TTC549 (cell line): ENCODE results near the gene FRG2C.
"Not testable (repeated sequence)": the region's sequence is repeated elsewhere in the genome, so short reads cannot be mapped to it uniquely, and the experiment has no call there.

ENCODE experiments used
- FAIRE-seq: peaks from 2 replicates; lab custom pipeline; 2012; peaks lifted over from hg19 to GRCh38; lab: Jason Lieb, UNC

FRG2C gene

DNA sequence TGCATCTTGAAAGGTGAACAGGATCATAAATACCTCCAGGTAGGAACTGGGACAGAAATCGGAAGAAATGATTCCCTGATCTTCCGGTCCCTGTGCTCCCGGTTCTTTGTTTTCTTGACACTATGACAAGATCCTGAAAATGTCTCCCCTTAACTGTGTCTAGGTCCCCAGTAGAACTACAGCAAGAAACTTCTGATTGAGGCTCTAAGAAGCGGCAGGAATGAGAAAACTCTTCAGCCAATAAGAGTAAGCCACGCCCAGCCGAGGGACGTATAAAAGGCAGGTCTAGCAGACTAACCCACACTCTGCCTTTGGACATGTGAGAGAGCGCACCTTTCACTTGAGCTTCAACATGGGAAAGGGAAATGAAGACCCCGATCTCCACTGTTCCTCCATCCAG, at the start of gene FRG2C:
TSS of gene FRG2C (plus strand) at position 301 of the 400 bp plus-strand sequence. CDS start at position 353, 52 bp downstream.
- not testable (repeated sequence) for FAIRE-seq

DNA sequence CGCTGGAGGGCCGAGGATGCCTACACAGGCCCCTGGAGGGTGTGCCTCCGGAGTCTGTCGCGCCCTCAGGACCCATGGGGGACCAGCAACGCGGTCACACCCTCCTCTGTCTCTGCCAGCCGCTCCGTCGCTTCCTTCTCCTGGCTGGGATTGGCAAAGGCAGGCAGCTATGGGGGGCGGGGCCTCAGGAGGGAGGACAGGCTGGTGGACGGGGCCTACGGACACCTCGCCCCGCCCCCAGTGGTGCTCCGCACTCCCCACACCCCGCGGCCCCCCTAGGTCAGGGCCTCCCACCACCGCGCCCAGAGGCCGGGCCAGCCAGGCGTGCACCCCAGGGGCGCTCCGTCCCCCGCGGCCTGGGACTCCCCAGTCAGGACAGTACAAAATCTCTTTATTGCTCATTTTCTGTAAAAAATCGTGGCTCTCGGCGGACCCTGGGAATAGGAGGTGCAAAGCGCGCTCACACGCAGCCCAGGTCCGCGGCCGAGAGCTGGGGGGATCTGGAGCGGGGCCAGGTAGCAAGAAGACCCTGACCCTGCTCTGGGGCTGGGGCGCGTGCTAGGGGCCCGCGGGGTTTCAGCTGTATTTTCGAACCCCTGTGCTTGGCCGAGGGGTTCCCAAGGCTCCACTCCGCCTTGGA, 45.3 kb upstream of the FRG2C start:
- FAIRE-seq, result not testable (repeated sequence)

GRCh38 chr3:75619481-75620031, 44.6 kb upstream of the FRG2C start:
- not testable (repeated sequence) for FAIRE-seq

- FAIRE-seq, result not testable (repeated sequence)
Measured at GRCh38 chr3:75621772-75622171, 42.4 kb upstream of the FRG2C start.

- not testable (repeated sequence) for FAIRE-seq
Measured at GRCh38 chr3:75623656-75624055, 40.5 kb upstream of the FRG2C start.

GRCh38 chr3:75630887-75631535, 33.1 kb upstream of the FRG2C start:
- FAIRE-seq, result not testable (repeated sequence)

DNA sequence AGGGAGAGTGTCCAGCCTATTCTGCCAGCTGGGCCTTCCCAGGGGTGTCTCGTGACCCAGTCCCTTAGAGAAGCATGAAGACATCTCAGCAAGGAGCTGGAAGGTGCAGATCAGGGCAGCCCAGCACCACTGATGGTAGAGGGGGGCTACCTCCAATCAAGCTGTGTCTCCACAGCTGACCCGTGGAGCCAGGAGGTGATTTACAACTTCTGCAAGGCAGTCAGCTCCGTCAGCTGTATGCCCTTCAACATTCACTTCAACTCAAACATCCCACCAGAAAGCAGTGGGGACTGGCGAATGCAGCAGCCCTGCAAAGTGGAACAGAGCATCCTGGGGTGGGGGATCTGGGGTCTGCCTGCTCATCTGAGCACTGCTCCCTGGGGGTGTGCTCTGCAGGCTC, 32.6 kb upstream of the FRG2C start:
- no peak for FAIRE-seq

- not testable (repeated sequence) for FAIRE-seq
Measured at GRCh38 chr3:75638947-75639346, 25.2 kb upstream of the FRG2C start.

DNA sequence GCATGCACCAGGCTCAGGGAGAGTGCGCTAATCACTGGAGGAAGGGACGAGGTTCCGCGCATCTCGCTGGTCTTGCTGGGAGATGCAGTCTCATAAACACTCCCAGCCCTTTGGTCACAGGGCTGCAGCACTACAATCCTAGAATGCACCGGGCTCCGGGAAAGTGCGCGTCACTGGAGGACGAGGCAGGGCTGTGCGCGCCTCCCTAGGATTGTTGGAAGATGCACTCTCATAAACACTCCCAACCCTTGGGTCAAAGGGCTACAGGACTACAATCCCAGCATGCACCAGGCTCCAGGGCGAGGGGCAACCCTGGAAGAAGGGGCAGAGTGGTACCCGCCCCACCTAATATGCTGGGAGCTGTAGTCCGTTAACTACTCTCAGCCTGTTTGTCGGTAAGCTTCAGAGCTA, 23.0 kb upstream of the FRG2C start:
- FAIRE-seq, result not testable (repeated sequence)

- FAIRE-seq, result not testable (repeated sequence)
Measured at GRCh38 chr3:75643031-75643800, 20.9 kb upstream of the FRG2C start.

GRCh38 chr3:75645548-75645947, 18.6 kb upstream of the FRG2C start:
- not testable (repeated sequence) for FAIRE-seq

DNA sequence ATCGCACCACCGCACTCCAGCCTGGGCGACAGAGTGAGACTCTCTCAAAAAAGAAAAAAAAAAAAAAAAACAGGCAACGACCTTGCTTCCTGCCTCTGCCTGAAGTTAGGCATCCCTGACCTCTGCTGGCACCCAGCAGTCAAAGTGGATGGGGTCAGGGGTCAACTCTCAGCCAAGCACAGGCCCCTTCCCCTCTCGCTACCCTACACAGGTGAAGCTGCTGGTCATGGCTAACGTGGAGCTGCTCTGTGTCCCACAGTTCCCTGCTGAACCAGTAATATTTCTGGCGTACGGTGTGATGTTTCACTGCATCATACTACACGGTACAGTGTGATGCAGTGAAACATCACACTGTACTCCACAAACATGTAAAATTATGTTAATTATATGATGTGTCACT, 13.9 kb upstream of the FRG2C start:
- no peak for FAIRE-seq

DNA sequence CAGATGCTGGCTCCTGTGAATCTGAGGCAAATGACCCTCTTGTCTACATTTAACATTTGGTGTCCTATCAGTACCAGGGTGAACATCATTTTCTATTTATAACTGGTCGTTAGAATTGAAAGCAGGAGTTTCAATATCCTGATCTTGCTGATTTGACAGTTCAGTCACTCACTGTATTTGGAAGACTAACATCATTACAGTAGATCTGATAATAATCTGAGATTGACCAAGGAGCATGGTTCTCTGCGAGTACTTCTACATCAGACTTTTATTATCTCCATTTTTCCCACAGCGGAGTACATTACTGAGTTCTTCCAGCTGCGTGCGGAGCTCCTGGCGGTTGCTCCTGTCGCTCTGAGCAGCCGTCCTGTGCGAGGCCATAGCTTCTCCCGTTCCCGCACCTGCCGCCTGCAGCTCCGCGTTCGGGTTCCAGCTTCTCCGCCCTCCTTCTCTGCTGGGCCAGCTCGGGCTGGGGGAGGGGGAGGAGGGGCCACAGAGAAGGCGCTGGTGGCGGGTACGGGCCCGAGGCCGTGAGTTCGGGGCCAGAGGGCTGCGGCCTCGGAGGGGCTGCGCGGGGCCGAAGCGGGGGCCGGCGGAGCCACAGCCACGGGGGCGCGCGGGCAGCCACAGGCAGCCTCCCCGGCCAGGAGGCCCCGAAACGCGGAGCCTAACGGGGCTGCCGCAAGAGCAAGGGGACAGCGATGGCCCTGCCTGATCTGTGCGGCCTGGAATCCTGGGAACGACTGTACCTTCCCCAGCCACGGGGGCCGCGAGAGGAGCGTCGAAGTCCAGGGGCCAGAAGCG, 8.8 kb upstream of the FRG2C start:
- FAIRE-seq, result not testable (repeated sequence)

DNA sequence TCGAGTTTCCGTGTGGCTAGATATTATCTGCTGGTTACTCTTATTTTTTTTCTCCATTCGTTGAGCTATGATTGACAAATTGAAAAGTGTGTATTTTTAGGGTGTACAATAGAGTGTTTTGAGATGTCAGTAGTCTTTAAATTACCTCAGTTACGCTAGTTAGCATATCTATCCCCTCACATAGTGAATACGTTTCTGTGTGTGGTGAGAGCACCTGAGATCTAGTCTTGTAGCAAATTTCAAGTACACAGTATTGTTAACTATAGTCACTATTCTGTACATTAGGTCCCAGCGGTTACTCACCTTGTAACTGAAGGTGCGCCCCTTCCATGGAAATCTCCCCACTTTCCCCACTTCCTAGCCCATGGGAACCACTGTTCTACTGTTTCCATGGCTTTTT, 8.2 kb upstream of the FRG2C start:
- FAIRE-seq, result not testable (repeated sequence)

DNA sequence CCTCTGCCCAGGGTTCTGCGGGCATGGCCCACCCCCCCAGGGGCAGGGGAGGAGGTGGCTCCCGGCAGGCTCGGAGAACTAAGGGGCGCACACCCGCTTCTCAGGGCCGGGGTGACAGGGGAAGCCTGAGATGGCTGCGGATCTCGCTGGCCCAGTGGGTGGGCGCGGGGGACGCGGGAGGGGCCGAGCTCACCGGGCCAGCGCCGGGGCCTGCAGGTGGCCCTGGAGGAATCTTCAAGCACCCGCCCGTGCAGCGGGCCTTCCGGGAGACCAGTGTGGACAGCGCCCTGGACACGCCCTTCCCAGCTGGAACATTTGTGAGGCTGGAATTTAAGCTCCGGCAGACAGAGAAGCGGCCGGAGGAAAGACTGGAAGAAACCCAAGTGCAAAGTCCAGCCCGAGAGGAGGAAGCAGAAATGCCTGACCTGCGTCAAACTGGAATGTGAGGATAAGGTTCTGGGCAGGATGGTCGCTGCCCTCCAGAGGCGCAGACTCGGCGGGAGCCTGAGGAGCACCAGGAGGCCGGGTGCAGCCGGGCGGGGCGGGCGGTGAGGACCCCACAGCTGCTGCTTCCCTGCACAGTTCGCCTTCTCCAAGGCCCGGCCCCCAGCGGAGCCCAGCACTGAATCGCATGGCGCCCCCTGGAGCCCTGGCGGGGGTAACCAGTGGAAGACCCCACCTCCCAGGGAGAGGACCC, 5.6 kb upstream of the FRG2C start:
- FAIRE-seq, result not testable (repeated sequence)

DNA sequence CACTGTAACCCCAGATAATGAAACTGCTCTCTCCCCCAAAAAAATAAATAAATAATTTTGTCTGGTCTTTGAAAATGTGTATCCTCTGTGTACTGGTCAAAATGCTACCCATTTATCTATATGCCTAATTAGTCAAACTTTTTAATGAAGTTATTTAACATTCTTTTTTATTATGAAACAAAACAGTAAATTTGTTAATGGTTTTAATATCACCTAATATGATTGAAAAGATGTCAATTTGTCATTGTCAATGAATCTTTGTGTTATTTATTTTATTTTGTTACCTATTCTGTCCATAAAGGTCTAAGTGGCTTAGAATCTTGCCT, 5.1 kb upstream of the FRG2C start:
- not testable (repeated sequence) for FAIRE-seq

DNA sequence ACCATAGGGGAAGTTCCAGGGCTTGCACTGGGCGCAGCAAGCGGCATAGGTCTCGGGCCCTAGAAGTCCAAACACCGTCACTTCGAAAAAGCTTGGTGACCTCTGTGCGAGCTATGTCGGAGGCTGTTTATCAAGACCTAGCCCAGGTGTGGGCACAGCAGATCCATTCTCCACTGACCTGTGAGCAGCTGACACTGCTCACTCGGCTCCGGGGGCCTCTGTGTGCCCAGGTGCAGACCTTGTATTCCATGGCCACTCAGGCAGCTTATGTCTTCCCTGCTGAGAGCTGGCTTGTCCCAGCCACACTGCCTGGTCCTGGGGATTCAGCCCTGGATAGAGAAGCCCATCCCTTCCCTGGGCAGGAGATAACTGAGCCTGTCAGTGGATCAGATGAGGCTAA, 1.5 kb downstream of the FRG2C start:
- not testable (repeated sequence) for FAIRE-seq

DNA sequence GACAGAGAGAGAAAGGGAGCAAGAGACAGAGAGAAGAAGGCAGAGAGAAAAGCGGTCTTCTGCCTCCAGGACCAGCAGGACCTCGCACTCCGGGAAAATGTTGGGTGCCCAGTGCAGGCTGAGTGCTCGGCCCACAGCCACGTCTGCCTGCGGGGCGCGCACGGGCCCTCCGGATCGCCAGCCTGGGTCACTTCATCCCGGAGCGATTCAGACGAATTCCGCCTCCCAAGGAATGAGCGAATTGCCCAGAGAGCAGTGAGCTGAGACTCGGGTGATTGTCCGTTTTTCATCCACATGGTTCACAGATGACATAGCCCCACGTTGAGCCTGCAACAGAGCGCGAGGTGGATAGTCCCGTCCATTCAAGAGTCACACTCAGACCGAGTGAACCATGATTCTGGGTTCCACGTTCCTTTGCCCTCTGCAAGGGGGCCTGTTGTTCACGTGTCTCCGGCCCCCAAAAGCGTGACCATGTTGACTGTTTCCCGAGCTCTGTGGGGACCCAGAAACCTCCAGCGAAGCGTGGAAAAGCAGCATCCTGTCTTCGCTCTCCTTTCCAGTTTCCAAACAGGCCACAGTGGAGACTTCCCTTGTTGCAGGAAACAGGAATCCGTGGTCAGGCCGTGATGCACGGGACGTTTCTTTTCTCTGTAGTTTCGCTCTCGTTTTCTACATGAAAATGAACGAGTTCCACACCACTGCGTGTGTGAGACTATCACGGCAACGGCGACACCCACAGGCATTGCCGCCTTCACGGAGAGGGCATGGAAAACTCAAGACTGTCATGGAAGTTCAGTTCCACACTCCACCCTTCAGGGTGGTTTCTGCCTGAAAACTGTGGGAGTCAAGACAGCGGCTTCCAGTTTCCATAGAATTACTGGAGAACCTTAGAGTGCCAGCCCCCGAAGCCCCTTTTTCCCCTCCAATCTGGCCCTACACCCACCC, 3.9 kb downstream of the FRG2C start:
- FAIRE-seq, result not testable (repeated sequence)

DNA sequence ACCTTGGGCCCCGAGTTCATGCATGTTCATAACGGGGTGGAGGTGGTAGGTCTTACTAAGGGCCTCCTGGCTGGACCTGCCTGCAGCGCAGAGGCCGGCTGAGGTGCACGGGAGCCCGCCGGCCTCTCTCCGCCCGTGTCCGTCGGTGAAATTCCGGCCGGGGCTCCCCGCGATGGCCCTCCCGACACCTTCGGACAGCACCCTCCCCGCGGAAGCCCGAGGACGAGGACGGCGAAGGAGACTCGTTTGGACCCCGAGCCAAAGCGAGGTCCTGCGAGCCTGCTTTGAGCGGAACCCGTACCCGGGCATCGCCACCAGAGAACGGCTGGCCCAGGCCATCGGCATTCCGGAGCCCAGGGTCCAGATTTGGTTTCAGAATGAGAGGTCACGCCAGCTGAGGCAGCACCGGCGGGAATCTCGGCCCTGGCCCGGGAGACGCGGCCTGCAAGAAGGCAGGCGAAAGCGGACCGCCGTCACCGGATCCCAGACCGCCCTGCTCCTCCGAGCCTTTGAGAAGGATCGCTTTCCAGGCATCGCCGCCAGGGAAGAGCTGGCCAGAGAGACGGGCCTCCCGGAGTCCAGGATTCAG, 4.7 kb downstream of the FRG2C start:
- FAIRE-seq, result not testable (repeated sequence)
